RWPE2 (cell line): ENCODE measurements around the gene SPATA24.
"Not testable (repeated sequence)": the region's sequence is repeated elsewhere in the genome, so short reads cannot be mapped to it uniquely, and the experiment has no call there.

Experiments used
- ATAC-seq: fragments of 200-7000 bp; cut with Tn5 transposase; 3 replicates; pipeline ENCODE4 v1.9.1; 2021; ENCODE audit warnings: low read depth
- DNase-seq: peaks from one replicate; pipeline ENCODE4 v3.0.0-alpha.2; 2020; ENCODE audit warnings: low spot score
- H3K27ac ChIP-seq: fragments of 450-650 bp; 2 replicates; pipeline ENCODE4 v1.5.1; 2017; ENCODE audit warnings: mild to moderate bottlenecking; ENCODE audit not compliant: poor library complexity, severe bottlenecking
- H3K27me3 ChIP-seq: fragments of 250-450 bp; sonication (Bioruptor Pico); 2 replicates; pipeline ENCODE4 v1.5.1; 2021; ENCODE audit warnings: mild to moderate bottlenecking, moderate library complexity; ENCODE audit not compliant: insufficient read depth, poor library complexity, severe bottlenecking
- H3K36me3 ChIP-seq: fragments of 250-450 bp; sonication (Bioruptor Pico); 2 replicates; pipeline ENCODE4 v1.5.1; 2020; ENCODE audit warnings: low read depth, mild to moderate bottlenecking, moderate library complexity
- H3K4me1 ChIP-seq: fragments of 250-450 bp; sonication (Bioruptor Pico); 2 replicates; pipeline ENCODE4 v1.5.1; 2021; ENCODE audit warnings: mild to moderate bottlenecking, moderate library complexity; ENCODE audit not compliant: insufficient read depth, poor library complexity, severe bottlenecking
- H3K4me3 ChIP-seq: fragments of 250-450 bp; sonication (Bioruptor Pico); 2 replicates; pipeline ENCODE4 v1.5.1; 2021; ENCODE audit warnings: mild to moderate bottlenecking, moderate library complexity; ENCODE audit not compliant: severe bottlenecking
- H3K9me3 ChIP-seq: fragments of 250-450 bp; sonication (Bioruptor Pico); 2 replicates; pipeline ENCODE4 v1.5.1; 2021; ENCODE audit warnings: mild to moderate bottlenecking, moderate library complexity; ENCODE audit not compliant: severe bottlenecking
- TF ChIP-seq, protein P1 (sequence below): fragments of 450-650 bp; IDR thresholded peaks from one replicate; pipeline ENCODE4 v1.5.1; 2017; ENCODE audit warnings: mild to moderate bottlenecking, moderate library complexity; ENCODE audit not compliant: poor library complexity, severe bottlenecking

The SPATA24 gene

GRCh38 chr5:139445325-139446170 lies 41.7 kb upstream of the SPATA24 start:
- H3K27ac ChIP-seq: peak overlapping the region; percentile 65
- no peaks in the 10 kb centered on the region for H3K9me3 ChIP-seq
- peaks cover 27% of the 10 kb centered on the region for H3K4me1 ChIP-seq
- no peaks in the 10 kb centered on the region for H3K36me3 ChIP-seq
- no peak overlapping the region for H3K4me3 ChIP-seq
- DNase-seq (no peak), ATAC-seq (peak; percentile 79)
- TF ChIP-seq, protein P1, sequence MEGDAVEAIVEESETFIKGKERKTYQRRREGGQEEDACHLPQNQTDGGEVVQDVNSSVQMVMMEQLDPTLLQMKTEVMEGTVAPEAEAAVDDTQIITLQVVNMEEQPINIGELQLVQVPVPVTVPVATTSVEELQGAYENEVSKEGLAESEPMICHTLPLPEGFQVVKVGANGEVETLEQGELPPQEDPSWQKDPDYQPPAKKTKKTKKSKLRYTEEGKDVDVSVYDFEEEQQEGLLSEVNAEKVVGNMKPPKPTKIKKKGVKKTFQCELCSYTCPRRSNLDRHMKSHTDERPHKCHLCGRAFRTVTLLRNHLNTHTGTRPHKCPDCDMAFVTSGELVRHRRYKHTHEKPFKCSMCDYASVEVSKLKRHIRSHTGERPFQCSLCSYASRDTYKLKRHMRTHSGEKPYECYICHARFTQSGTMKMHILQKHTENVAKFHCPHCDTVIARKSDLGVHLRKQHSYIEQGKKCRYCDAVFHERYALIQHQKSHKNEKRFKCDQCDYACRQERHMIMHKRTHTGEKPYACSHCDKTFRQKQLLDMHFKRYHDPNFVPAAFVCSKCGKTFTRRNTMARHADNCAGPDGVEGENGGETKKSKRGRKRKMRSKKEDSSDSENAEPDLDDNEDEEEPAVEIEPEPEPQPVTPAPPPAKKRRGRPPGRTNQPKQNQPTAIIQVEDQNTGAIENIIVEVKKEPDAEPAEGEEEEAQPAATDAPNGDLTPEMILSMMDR: no peak
- no peaks in the 10 kb centered on the region for H3K27me3 ChIP-seq

- ATAC-seq (peak; percentile 60), DNase-seq (no peak)
- Histone ChIP-seq H3K9me3 (no peaks in the 10 kb centered on the region), H3K27ac (peak overlapping the region; percentile 65), H3K36me3 (no peaks in the 10 kb centered on the region), H3K4me1 (peaks cover 27% of the 10 kb centered on the region), H3K27me3 (no peaks in the 10 kb centered on the region), H3K4me3 (no peak overlapping the region)
- TF ChIP-seq, protein P1: no peak
These were observed 40.1 kb upstream of the SPATA24 start for GRCh38 chr5:139443831-139444453.

DNA sequence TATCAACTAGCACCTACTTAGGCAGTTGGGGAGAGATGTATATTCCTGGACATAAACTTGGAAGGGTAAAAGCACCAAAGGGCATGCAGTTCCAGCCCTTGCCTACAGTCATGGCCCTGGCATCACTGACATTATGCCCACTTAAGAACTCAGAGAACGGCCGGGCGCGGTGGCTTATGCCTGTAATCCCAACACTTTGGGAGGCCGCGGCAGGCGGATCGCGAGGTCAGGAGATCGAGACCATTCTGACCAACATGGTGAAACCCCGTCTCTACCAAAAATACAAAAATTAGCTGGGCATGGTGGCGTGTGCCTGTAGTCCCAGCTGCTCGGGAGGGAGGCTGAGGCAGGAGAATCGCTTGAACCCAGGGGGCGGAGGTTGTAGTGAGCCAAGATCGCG lies 36.5 kb upstream of the SPATA24 start:
- H3K4me3 ChIP-seq, H3K36me3 ChIP-seq, H3K9me3 ChIP-seq, ATAC-seq, H3K27ac ChIP-seq, H3K27me3 ChIP-seq: not testable (repeated sequence)
- peaks cover 22% of the 10 kb centered on the region for H3K4me1 ChIP-seq
- DNase-seq: peak; percentile 59

- ATAC-seq (peak; percentile 92), DNase-seq (peak; percentile 94)
- H3K27ac ChIP-seq: peak within 1 kb of the TSS; percentile 39
- peak within 1 kb of the TSS; percentile 93 for H3K4me3 ChIP-seq
- H3K27me3 ChIP-seq: no peaks in the 10 kb centered on the region
- peaks cover 4% of the 10 kb centered on the region; the same call in 1 of the 2 replicates for H3K36me3 ChIP-seq
- no peaks in the 10 kb centered on the region for H3K9me3 ChIP-seq
- peaks cover 11% of the 10 kb centered on the region for H3K4me1 ChIP-seq
- TF ChIP-seq, protein P1: no peak
These were observed 35.4 kb upstream of the SPATA24 start, which contains the start of gene DNAJC18 for GRCh38 chr5:139439013-139439903. DNAJC18 (minus strand) TSS chr5:139439525; CDS start chr5:139439445, 80 bp downstream.

- Histone ChIP-seq H3K9me3 (no peaks in the 10 kb centered on the region), H3K27ac (peak overlapping the region; percentile 39), H3K27me3 (no peaks in the 10 kb centered on the region), H3K4me3 (peak overlapping the region; percentile 93), H3K36me3 (peaks cover 4% of the 10 kb centered on the region; the same call in 1 of the 2 replicates), H3K4me1 (peaks cover 5% of the 10 kb centered on the region)
- no peak for DNase-seq
- ATAC-seq: no peak
- TF ChIP-seq, protein P1: no peak
These were observed 34.8 kb upstream of the SPATA24 start for GRCh38 chr5:139438707-139439012.
